Measurements from ENCODE around the gene RAD1.

- TF ChIP-seq CTCF (IDR thresholded peaks at IDR 0.05) = no peak
- no peak for TF ChIP-seq EP300 (IDR thresholded peaks at IDR 0.05)
- no peak for TF ChIP-seq POLR2A (IDR thresholded peaks at IDR 0.05)
Measured at GRCh38 chr5:34857894-34858293, 57.4 kb downstream of the RAD1 start.
